HG03175 (cell line): ENCODE measurements around the gene LRBA.
A peak's percentile ranks its signal among the peaks of the same experiment; 100 is the strongest.
"Not testable (repeated sequence)": the region's sequence is repeated elsewhere in the genome, so short reads cannot be mapped to it uniquely, and the experiment has no call there.

Experiments used
- ATAC-seq: cut with Tn5 transposase; IDR thresholded peaks from one replicate; pipeline ENCODE4 v1.9.1; 2021; ENCODE audit warnings: mild to moderate bottlenecking, moderate library complexity; ENCODE audit not compliant: unreplicated experiment

LRBA gene

GRCh38 chr4:150765216-150765615 lies 249.9 kb downstream of the LRBA start:
- ATAC-seq, result no peak

- ATAC-seq, result no peak
Observed at GRCh38 chr4:150751648-150752047, 263.4 kb downstream of the LRBA start.

GRCh38 chr4:150750824-150751223 lies 264.3 kb downstream of the LRBA start:
- ATAC-seq, result no peak

- ATAC-seq, result no peak
Observed at GRCh38 chr4:150746156-150746555, 268.9 kb downstream of the LRBA start.

- ATAC-seq, result no peak
Observed at GRCh38 chr4:150744570-150744969, 270.5 kb downstream of the LRBA start.

GRCh38 chr4:150743564-150744342 lies 271.3 kb downstream of the LRBA start:
- no peak for ATAC-seq

GRCh38 chr4:150742930-150743329 lies 272.2 kb downstream of the LRBA start:
- ATAC-seq, result not testable (repeated sequence)

DNA sequence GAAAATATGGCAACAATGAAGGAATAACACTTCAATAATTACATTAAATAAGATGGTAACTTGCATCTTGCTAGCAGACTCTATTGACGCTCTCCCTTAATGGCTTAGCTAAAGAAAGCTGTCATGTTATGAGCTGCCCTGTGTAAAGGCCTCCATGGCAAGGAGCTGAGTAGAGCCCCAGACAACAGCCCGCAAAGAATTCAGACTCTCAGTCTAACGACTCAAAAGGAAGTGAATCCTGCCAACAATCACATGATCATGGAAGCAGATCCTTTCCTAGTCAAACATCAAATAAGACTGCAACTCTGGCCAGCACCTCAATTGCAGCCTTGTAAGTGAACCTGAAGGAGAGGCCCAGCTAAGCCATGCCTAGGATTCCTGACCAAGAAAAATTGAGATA lies 275.5 kb downstream of the LRBA start:
- no peak for ATAC-seq

DNA sequence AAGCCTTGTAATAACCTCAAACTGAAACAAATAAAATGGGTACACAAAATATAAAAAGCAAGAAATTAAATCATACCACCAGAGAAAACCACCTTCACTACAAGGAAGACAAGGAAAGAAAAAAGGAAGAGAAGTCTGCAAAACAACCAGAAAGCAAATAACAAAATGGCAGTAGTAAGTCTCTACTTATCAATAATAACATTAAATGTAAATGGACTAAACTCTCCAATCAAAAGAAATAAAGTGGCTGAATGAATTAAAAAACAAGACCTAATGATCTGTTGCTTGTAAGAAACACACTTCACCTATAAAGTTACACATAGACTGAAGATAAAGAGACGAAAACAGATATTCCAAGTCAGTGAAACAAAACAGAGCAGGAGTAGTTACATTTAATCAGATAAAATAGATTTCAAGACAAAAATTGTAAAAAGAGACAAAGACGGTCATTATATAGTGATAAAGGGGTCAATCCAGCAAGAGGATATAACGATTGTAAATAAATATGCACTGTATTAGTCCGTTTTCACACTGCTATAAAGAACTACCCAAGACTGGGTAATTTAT lies 289.0 kb downstream of the LRBA start:
- ATAC-seq, result no peak

DNA sequence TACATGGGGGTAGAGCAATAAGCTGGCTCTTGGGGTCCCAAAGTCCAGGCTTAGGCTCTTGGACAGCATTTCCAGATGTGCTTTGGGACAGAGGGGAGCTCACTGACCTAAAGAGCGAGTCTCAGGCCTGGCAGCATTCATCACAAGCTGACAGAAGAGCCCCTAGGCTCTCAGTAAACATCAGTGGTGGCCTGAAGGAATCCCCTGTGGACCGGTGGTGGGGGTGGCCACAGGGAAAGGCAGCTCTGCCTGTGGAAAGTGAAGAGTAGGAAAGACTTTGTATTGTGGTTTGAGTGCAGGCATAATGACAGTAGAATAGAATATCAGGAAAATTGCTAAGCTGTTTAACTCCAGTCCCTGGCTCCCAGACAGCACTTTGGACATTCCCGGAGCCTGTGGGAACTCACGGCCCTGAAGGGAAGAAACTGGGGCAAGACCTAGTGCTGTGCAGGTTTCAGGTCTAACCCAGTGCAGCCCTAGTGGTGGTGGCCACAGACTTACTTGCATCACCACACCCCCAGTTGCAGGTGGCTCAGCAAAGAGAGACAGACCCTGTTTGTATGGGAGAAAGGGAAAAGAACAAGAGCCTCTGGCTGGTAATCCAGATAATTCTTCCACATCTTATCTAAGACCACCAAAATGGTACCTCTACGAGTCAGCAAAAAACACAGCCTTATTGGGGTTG lies 291.2 kb downstream of the LRBA start:
- ATAC-seq, result no peak

GRCh38 chr4:150722908-150723362 lies 292.1 kb downstream of the LRBA start:
- no peak for ATAC-seq

GRCh38 chr4:150720973-150721518 lies 294.0 kb downstream of the LRBA start:
- no peak for ATAC-seq

- ATAC-seq, result no peak
Observed at GRCh38 chr4:150717952-150718351, 297.1 kb downstream of the LRBA start.

GRCh38 chr4:150714462-150715438 lies 300.3 kb downstream of the LRBA start:
- ATAC-seq, result no peak

DNA sequence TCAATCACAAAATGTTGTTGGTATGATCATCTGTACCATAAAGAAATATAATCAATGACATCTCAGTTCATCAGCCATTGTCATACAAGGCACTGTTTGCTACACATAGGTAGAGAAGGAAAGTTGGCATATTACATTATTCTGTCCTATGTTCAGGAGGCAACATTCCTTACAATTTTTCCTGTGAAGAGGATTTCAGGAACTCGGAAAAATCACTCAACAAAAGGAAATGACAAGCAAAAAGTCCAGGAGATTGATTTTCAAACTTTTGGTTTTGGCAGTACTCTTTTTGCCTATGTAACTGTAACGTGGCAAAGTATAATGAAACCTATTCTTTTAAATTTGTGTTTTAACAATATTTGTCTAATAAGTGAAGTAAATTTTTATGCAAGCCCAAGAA lies 301.8 kb downstream of the LRBA start:
- no peak for ATAC-seq

- ATAC-seq, result peak; percentile 48
Observed at GRCh38 chr4:150710770-150711375, 304.2 kb downstream of the LRBA start.

DNA sequence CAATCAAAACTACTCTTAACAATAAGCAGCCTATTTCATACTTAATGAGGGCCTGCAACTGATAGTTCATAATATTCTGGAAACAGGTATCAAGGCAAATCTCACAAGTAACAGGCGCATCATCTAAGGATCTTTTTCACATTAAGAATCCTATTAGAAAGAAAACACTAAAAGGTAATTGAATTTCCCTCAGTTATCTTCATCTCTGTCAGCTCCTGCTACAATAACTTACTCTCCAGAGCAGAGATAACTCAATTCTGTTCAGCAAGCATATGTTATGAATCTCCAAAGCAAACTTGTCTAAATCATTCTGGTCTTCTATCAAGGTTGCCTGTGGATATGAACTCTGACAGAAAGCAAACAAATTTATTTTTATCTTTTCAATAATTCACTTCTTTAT lies 307.1 kb downstream of the LRBA start:
- ATAC-seq, result no peak

DNA sequence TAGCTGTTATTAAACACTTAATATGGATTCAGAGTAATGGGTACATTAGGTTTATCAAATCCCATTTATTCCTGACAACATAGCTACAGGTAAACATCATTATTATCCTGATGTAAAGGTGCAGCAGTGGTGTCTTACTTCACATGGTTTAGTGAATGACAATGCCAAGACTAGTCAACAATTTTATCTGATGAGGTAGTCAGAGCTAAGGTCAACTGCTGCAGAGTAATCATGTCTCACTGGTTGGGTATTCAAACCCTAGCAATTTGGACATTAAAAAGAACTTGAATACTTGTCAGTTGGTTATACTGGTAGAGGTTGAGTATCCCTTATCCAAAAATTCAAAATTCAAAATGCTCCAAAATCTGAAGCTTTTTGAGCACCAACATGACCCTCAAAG lies 315.5 kb downstream of the LRBA start:
- ATAC-seq, result no peak

- no peak for ATAC-seq
Observed at GRCh38 chr4:150695162-150695561, 319.9 kb downstream of the LRBA start.

DNA sequence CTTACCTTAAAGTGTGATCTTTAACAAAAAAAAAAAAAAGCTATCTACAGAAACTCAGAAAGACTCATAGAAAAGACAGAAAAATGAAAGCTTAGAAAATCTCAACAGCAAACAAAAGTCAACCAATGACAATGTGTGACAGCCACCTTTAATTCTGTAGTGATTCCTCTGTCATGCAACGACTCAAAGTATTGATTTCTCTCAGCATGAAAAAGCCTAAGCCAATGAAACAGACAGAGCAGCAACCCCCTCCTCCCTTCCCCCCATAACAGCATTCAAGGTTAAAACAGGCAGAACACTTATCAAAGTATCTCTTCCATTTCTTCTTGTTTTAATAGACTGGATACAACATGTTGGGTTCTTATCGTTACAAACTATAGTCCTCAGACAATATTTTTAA lies 320.6 kb downstream of the LRBA start:
- ATAC-seq, result no peak
